GM12891 (cell line): ENCODE data around the gene YTHDF1.

Experiments used
- PAX5 ChIP-seq: IDR thresholded peaks from 2 replicates; pipeline ENCODE4 v1.6.1; 2011; ENCODE audit warnings: low read length, moderate library complexity, mild to moderate bottlenecking; ENCODE audit not compliant: insufficient read depth, severe bottlenecking
- POLR2A ChIP-seq: IDR thresholded peaks from 2 replicates; pipeline ENCODE4 v1.6.1; 2011; ENCODE audit warnings: low read depth, low read length, control low read depth
- POLR2AphosphoS5 ChIP-seq: IDR thresholded peaks from 2 replicates; pipeline ENCODE4 v1.6.1; 2011; ENCODE audit warnings: low read depth, low read length, control low read depth
- POU2F2 ChIP-seq: IDR thresholded peaks from 2 replicates; pipeline ENCODE4 v1.6.1; 2011; ENCODE audit warnings: low read depth, mild to moderate bottlenecking, control low read depth, low read length, moderate library complexity
- SPI1 ChIP-seq: IDR thresholded peaks from 2 replicates; pipeline ENCODE4 v1.6.1; 2011; ENCODE audit warnings: low read depth, low read length, control low read depth
- TAF1 ChIP-seq: IDR thresholded peaks from 2 replicates; pipeline ENCODE4 v1.6.1; 2011; ENCODE audit warnings: low read depth, low read length, control low read depth

- TF ChIP-seq POLR2A (no peak), POLR2AphosphoS5 (no peak), TAF1 (no peak), PAX5 (no peak), SPI1 (no peak), POU2F2 (no peak)
Measured at GRCh38 chr20:63183422-63184146, 32.3 kb downstream of the YTHDF1 start.
